PC-3 (cell line): Measurements from ENCODE around the gene COG5. TPM values are rescaled to one million over a fixed set of nuclear protein-coding genes. Genes with fewer than 3 reads are reported as not detected.

Experiments
- ATAC-seq: fragments of 200-7000 bp; cut with Tn5 transposase; 2 replicates; pipeline ENCODE4 v1.9.1; 2020; ENCODE audit warnings: mild to moderate bottlenecking, moderate library complexity
- BruUV-seq: library from RNA; stranded (reverse); fragments of 400-500 nt; replicated peaks from 2 replicates; lab custom pipeline; 2021; lab: Mats Ljungman, UMichigan
- CTCF ChIA-PET: fragments of 300-600 bp; sonication (Branson Sonifier 250); formaldehyde crosslinking; loops from one replicate; lab custom pipeline; 2022; ENCODE audit warnings: antibody characterized with exemption; lab: Charles Lee
- POLR2A ChIA-PET: fragments of 300-600 bp; sonication (Branson Sonifier 250); formaldehyde crosslinking; loops from one replicate; lab custom pipeline; 2022; ENCODE audit warnings: antibody characterized with exemption; ENCODE audit not compliant: unreplicated experiment; lab: Charles Lee
- DNase-seq: peaks from one replicate; pipeline ENCODE4 v3.0.0-alpha.2; 2015
- H2AFZ ChIP-seq: fragments of 300-600 bp; sonication (generic); 2 replicates; pipeline ENCODE4 v1.6.0; 2016; ENCODE audit warnings: antibody characterized with exemption, low read length
- H3F3A ChIP-seq: fragments of 300-600 bp; sonication (generic); one replicate; pipeline ENCODE4 v1.6.0; 2017; ENCODE audit warnings: antibody characterized with exemption, low read length, control low read depth, mild to moderate bottlenecking; ENCODE audit not compliant: unreplicated experiment
- H3K27ac ChIP-seq: fragments of 300-600 bp; sonication (generic); 2 replicates; pipeline ENCODE4 v1.5.1; 2016; ENCODE audit warnings: mild to moderate bottlenecking, low read length
- H3K27me3 ChIP-seq: fragments of 300-600 bp; sonication (generic); 2 replicates; pipeline ENCODE4 v1.6.1; 2016; ENCODE audit warnings: low read length, mixed read lengths
- H3K36me3 ChIP-seq: fragments of 300-600 bp; sonication (generic); 2 replicates; pipeline ENCODE4 v1.6.1; 2016; ENCODE audit warnings: low read depth, mixed run types, low read length, mixed read lengths
- H3K4me1 ChIP-seq: fragments of 300-600 bp; sonication (generic); 2 replicates; pipeline ENCODE4 v1.5.1; 2016; ENCODE audit warnings: low read length; ENCODE audit not compliant: insufficient read depth
- H3K4me2 ChIP-seq: fragments of 300-600 bp; sonication (generic); 2 replicates; pipeline ENCODE4 v1.6.0; 2016; ENCODE audit warnings: low read length
- H3K4me3 ChIP-seq: fragments of 300-600 bp; sonication (generic); 2 replicates; pipeline ENCODE4 v1.5.1; 2016; ENCODE audit warnings: mild to moderate bottlenecking, low read length, mixed read lengths
- H3K79me2 ChIP-seq: fragments of 300-600 bp; sonication (generic); 2 replicates; pipeline ENCODE4 v1.6.1; 2017; ENCODE audit warnings: low read length, mixed read lengths
- H3K9ac ChIP-seq: fragments of 300-600 bp; sonication (generic); 2 replicates; pipeline ENCODE4 v1.6.0; 2016; ENCODE audit warnings: mild to moderate bottlenecking, low read length
- H3K9me2 ChIP-seq: fragments of 300-600 bp; sonication (generic); replicated peaks from 2 replicates; pipeline ENCODE4 v1.6.1; 2016; ENCODE audit warnings: mixed run types, low read length, mixed read lengths
- H3K9me3 ChIP-seq: fragments of 300-600 bp; sonication (generic); 2 replicates; pipeline ENCODE4 v1.6.1; 2016; ENCODE audit warnings: low read length, mixed read lengths
- H4K20me1 ChIP-seq: fragments of 300-600 bp; sonication (generic); 2 replicates; pipeline ENCODE4 v1.6.1; 2016; ENCODE audit warnings: low read length, mixed read lengths
- EZH2 ChIP-seq: fragments of 300-600 bp; sonication (generic); IDR thresholded peaks from one replicate; pipeline ENCODE4 v1.6.1; 2017; ENCODE audit warnings: antibody characterized with exemption, mild to moderate bottlenecking, low read length; ENCODE audit not compliant: unreplicated experiment
- EZH2phosphoT487 ChIP-seq: fragments of 300-600 bp; sonication (generic); IDR thresholded peaks from 2 replicates; pipeline ENCODE4 v1.6.1; 2018; ENCODE audit warnings: mild to moderate bottlenecking, antibody characterized with exemption, low read length, borderline replicate concordance
- intact Hi-C: fragments of 100-400 bp; cut with micrococcal nuclease; formaldehyde crosslinking; loops from 2 replicates; pipeline ENCODE4 v1.9.0; 2023
- total RNA-seq: library from RNA; depleted of rRNA; stranded (reverse); fragments of >200 nt; gene quantifications from 2 replicates; pipeline ENCODE4 v1.2.3, GENCODE V29; 2014
- TF ChIP-seq, protein P1 (sequence below): fragments of 300-600 bp; sonication (generic); conservative IDR thresholded peaks from 2 replicates; pipeline ENCODE4 v1.5.1; 2017; ENCODE audit warnings: antibody characterized with exemption, low read depth, mild to moderate bottlenecking, low read length

Gene COG5
- total RNA-seq, 1 experiment from 2014 or later = 51.7 TPM

GRCh38 chr7:107474104-107474521 is 89.6 kb downstream of the COG5 start:
- Histone ChIP-seq H2AFZ (no peak overlapping the region), H3K9me2 (no peaks in the 10 kb centered on the region), H3K9me3 (no peaks in the 10 kb centered on the region), H3K4me1 (no peaks in the 10 kb centered on the region), H3F3A (no peaks in the 10 kb centered on the region), H3K27me3 (no peaks in the 10 kb centered on the region), H3K27ac (no peak overlapping the region), H4K20me1 (no peaks in the 10 kb centered on the region), H3K4me3 (no peak overlapping the region), H3K79me2 (no peaks in the 10 kb centered on the region), H3K36me3 (no peaks in the 10 kb centered on the region), H3K4me2 (no peak overlapping the region), H3K9ac (no peak overlapping the region)
- no peak for DNase-seq
- intact Hi-C loops = no loop called here
- TF ChIP-seq EZH2phosphoT487 (no peak), EZH2 (no peak)
- TF ChIP-seq, protein P1, sequence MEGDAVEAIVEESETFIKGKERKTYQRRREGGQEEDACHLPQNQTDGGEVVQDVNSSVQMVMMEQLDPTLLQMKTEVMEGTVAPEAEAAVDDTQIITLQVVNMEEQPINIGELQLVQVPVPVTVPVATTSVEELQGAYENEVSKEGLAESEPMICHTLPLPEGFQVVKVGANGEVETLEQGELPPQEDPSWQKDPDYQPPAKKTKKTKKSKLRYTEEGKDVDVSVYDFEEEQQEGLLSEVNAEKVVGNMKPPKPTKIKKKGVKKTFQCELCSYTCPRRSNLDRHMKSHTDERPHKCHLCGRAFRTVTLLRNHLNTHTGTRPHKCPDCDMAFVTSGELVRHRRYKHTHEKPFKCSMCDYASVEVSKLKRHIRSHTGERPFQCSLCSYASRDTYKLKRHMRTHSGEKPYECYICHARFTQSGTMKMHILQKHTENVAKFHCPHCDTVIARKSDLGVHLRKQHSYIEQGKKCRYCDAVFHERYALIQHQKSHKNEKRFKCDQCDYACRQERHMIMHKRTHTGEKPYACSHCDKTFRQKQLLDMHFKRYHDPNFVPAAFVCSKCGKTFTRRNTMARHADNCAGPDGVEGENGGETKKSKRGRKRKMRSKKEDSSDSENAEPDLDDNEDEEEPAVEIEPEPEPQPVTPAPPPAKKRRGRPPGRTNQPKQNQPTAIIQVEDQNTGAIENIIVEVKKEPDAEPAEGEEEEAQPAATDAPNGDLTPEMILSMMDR = no peak
- ChIA-PET POLR2A (no interaction called here), CTCF (no interaction called here)
- BruUV-seq = no TSS peak
- no peak for ATAC-seq

DNA sequence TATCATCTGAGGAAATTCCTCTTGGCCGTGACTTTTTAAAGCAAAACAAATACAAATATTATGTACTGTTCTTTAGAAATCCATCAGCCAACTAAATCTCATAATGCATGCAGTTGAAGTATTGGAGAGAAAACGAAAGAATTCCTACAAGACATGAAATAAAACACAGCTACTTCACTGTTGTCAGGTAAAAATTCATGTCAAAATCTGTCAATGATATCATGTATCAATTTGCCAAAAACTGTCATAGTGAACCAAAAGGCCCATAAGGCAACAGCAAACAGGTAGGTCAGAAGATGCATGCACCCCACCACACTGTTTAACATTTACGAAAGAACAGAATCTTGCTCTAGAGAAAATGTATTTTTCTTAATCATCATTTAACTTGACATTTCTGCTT is 91.6 kb downstream of the COG5 start:
- H3K27ac ChIP-seq = no peak overlapping the region
- intact Hi-C loops = no loop called here
- no peak overlapping the region for H2AFZ ChIP-seq
- H3K4me2 ChIP-seq = no peak overlapping the region
- no peak for DNase-seq
- no peaks in the 10 kb centered on the region for H3K4me1 ChIP-seq
- H3K27me3 ChIP-seq = no peaks in the 10 kb centered on the region
- no peaks in the 10 kb centered on the region for H3K36me3 ChIP-seq
- TF ChIP-seq EZH2 = no peak
- H3K9ac ChIP-seq = no peak overlapping the region
- H3K4me3 ChIP-seq = no peak overlapping the region
- H3F3A ChIP-seq = no peaks in the 10 kb centered on the region
- no peaks in the 10 kb centered on the region for H3K9me2 ChIP-seq
- no peak for ATAC-seq
- POLR2A ChIA-PET = no interaction called here
- CTCF ChIA-PET = interaction anchor here (0.7 kb wide), 1 partner anchor 242 kb away, joined by 3 read pairs; no protein-coding TSS in a partner anchor
- no peaks in the 10 kb centered on the region for H4K20me1 ChIP-seq
- no peaks in the 10 kb centered on the region for H3K9me3 ChIP-seq
- no TSS peak for BruUV-seq
- H3K79me2 ChIP-seq = no peaks in the 10 kb centered on the region

DNA sequence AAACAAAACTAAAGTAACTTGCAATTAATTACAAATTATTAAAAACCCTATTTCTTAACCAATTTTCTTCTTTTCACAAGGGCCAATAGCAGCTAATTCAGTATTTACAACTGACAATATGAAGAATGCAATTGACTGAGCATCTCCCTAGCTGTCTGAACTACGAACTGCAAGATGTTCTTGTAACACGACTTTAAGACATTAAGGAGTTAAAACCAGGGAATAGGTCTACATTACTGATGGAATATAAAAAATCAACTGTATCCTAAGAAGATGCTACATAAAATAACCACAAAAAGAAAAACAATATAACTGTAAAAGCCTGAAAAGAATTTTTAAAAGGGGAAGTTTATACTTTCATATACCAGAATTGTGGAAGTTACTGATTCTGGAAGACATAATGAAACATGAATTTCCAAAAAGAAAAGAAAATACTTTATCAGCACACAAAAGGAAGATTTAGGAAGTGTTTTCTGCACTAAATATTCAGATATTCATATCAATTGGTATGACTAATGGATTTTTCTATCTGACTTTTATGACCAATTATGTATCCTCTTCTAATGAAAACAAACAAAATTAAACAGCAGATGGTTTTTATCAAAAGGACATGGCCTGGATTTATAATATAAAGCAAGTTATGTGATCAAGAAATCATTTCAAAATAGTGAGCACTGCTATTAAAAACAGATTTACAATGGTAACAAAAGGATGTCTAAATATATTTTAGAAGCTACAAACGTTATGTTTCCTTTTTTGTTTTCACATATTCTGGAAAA is 92.2 kb downstream of the COG5 start:
- H3K4me1 ChIP-seq = no peaks in the 10 kb centered on the region
- H3K9me2 ChIP-seq = no peaks in the 10 kb centered on the region
- no peaks in the 10 kb centered on the region for H3K9me3 ChIP-seq
- no peak overlapping the region for H2AFZ ChIP-seq
- no peak overlapping the region for H3K4me3 ChIP-seq
- H3K4me2 ChIP-seq = no peak overlapping the region
- no peak for ATAC-seq
- CTCF ChIA-PET = no interaction called here
- no peaks in the 10 kb centered on the region for H3K36me3 ChIP-seq
- DNase-seq = no peak
- H3F3A ChIP-seq = no peaks in the 10 kb centered on the region
- TF ChIP-seq, protein P1 = no peak
- TF ChIP-seq EZH2phosphoT487 (no peak), EZH2 (no peak)
- H3K9ac ChIP-seq = no peak overlapping the region
- no peak overlapping the region for H3K27ac ChIP-seq
- intact Hi-C loops = no loop called here
- no peaks in the 10 kb centered on the region for H3K79me2 ChIP-seq
- no peaks in the 10 kb centered on the region for H3K27me3 ChIP-seq
- no peaks in the 10 kb centered on the region for H4K20me1 ChIP-seq
- POLR2A ChIA-PET = no interaction called here
- BruUV-seq = no TSS peak
